Islet of Langerhans (tissue), 1 donor: Measurements from ENCODE around the gene CYB561D1.

Experiments
- FAIRE-seq: peaks from one replicate; lab custom pipeline; 2011; peaks lifted over from hg19 to GRCh38; lab: Jason Lieb, UNC

Gene CYB561D1

DNA sequence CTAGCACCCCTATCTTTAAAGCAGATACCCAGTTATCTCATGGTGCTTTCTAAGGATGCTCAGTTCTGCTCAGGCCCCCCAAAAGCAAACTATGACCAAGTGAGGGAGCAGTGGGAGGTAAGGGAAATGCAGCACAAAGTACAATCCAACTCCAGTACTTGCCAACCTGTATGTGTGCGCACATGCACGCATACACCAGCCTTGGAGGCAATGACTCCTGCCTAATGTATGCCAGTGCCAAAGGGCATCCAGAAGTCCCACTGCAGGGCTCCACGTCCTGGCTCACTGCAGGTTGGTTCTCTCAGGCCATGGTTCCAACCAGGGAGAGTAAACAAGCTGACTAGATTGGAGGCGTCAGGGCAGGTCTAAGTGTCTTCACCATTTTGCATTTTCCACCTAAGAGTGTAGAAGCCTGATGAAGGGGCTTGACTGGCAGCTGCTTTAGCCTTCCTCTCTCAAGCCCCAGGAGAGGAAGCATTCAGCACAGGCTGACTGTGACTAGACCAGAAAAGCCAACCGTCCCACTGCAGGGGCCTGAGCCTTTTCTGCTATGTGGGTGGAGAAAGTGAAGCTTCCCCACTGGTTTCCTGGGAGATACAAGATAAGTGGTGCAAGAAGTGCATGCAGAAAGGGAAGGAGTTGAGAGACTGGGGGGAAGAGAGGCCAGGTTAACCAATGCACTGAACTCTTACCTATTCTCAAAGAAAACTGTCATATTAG is 7.9 kb downstream of the CYB561D1 start:
- FAIRE-seq: no peak

DNA sequence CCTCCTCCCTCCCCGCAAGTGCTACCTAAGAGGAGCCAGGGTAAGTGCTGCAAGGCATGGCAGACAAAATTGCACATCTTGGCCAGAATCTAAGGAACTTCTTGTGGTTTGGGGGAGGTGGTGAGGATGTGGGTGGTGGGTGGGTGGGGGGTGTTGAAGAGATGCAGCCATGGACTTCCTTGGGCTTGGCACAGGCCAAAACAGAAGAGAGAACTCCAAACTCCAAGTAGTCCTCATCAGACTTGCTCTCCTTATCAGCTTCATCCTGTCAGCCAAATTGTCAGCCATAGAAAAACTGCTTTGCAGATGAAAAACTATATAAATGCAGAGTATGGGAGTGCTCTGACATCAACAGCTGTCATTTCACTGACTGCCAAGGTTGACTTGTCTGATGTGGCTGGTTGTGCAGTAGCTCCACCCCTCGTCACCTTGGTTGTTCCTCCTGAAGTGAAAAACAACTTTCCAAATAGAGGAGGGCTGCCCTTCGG is 8.5 kb downstream of the CYB561D1 start:
- FAIRE-seq: no peak

DNA sequence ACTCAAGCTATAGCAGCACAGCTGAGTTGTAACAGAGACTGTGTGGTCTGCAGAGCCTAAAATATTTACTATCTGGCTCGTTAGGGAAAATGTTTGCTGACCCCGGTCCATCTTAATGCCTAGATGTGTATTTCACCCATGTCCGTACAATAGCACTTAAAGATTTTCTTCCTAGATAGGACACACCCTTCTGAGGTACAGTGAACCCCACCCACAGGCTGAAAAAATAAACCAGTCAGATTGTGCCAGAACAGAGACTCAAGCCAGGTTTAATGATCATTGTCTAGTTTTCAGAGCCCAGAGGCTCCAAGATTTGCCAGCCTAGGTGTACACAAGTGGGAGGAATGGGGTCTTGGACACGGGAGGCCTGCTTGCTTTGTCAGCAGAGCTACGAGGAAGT is 10.0 kb downstream of the CYB561D1 start:
- no peak for FAIRE-seq

DNA sequence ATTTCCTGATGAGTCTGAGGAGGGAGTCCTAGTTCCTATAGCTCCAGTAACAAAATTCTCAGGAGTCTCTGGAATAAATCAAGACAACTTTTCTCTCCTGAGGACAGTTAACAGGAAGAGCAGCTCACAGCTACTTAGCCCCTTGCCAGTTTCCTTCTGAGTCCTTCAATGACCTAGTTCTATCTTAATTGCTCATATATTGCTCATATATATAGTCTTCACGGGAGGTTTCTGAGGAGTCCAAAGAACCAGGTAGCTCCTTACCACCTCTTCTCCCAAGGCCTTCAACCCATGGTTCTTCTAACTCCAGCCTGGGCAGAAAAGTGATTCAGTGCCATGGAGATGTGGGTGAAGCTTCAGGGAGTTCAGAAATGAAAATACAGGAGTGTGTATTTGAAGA is 11.1 kb downstream of the CYB561D1 start:
- no peak for FAIRE-seq

DNA sequence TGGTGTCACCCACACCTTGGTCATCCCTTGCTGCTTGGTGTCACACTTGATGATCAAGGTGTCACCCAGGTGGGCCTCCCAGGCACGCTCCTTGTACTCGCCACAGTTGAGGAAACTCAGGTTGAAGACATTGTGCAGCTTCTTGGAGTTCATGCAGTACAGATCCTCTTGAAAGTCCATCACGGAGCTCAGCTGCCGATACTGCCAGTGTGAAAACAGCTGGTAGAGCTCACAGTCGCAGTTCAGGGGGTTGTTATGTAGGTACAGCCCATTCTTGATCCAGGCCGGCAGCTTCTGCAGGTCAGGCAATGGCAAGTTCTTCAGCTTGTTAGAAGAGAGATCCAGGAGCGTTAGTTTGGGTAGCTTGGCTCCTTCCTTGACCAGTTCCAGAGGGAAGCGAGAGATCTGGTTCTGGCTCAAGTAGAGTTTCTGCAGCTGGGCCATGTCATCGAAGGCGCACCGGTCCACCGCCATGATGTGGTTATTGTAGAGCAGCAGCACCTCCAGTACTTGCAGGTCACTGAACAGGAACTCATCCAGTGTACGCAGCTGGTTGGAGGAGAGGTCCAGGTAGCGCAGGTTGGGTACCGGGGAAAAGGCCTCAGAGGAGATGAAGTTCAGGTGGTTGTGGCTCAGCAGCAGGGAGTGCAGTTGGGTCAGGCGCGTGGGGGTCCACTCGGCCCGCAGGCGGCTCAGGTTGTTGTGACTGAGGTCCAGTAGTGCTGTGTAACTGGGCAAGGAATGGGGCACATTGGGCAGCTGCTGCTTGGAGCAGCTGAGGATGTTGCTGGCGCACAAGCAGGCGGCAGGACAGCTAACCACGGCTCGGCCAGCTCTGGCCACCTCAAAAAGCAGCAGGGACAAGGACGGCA is 14.3 kb downstream of the CYB561D1 start:
- FAIRE-seq: no peak

DNA sequence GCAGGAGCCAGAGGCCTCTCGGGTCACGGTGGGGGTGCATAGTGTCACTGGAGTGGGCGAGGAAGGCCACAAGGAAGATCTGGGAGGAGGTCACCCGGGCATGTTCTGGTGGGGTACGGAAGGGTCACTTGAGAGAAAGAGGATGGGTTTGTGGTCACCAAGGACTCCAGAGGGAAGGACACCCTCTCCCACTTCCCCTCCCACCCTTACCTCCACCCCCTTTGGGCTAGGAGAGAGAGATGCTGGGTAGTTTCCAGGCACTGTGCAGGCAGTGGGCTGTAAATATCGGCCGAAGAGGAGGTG is 14.9 kb downstream of the CYB561D1 start:
- no peak for FAIRE-seq

DNA sequence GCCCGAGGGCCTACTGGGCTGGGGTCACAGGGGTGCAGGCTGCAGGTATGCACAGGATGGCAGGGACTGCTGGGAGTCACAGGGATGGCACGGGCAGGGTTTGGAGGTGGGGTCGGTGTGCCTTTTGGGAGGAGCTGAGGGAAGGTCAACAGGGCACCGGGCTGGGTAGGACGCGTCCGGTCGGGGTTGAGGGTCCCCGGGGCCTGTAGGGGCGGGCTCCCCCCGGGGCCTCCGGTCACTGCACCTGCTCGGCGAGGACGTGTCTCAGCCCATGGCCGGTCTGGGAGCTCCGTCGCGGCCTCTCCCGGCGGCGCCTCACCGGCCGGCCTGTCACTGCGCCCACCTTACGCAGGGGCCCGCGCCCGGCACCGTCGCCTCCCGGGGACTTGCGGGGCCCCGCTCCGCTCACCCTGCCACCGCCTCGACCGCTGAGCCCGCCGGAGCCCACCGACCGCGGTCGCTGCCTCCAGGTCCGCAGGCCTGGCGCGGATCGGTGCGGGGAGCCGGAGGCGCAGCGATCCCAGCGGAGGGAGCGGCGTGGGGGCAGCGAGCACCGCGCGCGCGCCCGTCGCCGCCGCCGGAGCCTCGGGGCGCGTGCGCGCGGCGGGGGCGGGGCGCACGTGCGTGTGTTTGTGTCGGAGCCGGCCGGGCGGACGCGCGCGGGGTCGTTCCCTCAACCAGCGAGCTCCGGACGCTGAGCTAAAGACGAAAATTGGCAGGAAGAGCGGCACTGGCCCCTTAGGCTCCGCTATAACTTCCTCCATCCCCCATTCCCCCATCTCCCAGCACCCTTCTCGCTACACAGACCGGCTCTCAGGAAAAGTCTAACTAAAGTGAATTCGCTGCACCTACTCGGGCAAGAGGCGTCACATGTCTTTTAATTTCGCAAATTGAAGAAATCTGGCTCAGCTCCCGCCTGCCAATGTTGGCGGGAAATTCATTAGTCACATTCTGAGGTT is 15.6 kb downstream of the CYB561D1 start, which contains the start of gene AMIGO1:
Gene AMIGO1 (minus strand): TSS at position 552 of the 959 bp plus-strand sequence. CDS start 815 bp downstream, outside the sequence.
- no peak for FAIRE-seq

DNA sequence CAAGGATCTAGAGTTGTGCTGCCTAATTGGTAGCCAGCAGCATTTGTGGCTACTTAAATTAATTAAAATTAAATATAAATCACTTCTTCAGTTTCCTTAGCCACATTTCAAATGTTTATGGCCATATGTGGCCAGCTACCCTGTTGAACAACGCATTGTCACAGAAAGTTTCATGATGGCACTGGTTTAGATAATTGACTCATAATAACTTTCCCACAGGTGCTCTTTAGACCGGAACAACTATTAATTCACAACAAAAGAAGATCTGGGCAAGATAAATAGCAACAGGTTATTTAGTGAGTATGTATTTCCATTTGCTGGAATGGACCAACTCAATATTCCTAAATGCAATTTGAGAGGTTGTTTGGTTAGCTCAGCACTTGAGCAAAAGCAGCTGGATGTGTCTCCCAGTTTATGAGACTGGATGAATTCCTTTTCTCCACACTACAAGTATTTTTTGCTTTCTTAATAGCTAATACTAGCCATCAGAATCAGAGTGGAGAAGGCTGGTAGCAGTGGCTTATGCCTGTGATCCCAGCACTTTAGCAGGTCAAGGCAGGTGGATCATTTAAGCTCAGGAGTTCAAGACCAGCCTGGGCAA is 19.3 kb downstream of the CYB561D1 start:
- FAIRE-seq: no peak

DNA sequence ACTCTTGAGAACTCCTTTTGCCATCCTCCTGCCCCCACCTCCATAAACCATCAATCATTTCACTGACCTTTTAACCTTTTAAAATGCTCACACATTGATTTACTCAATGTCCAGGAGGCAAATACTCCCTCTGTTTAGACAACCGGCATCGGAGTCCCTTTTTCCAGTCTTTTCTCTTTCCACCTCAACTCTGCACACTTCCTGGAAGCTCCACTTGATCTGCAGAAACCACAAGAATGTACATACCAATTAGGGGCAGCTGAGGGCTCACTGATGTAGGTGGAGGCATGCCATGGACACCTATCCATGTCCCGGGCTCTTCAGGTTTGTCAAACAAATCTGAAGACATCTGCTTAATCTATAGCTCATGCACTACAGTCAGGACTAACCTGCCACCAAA is 21.0 kb downstream of the CYB561D1 start:
- FAIRE-seq: no peak

DNA sequence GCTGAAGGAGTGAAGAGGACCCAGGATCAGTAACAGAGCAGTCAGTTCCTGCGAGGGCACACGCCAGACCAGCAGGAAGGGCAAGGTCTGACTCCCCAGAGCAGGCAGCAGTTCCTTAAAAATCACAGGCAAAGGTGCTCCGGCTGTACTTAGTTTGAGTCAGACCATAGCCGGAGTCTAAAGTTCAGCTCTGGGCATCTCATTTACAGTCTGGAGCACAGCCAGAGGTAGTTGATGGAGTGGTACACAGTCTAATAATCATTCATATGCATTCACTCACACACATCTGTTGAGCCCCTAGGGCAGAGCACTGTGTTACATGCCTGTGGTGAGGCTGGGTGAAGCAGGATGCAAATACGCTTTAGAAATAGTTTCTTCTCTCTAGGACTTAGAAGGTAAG is 23.0 kb downstream of the CYB561D1 start:
- FAIRE-seq: no peak

DNA sequence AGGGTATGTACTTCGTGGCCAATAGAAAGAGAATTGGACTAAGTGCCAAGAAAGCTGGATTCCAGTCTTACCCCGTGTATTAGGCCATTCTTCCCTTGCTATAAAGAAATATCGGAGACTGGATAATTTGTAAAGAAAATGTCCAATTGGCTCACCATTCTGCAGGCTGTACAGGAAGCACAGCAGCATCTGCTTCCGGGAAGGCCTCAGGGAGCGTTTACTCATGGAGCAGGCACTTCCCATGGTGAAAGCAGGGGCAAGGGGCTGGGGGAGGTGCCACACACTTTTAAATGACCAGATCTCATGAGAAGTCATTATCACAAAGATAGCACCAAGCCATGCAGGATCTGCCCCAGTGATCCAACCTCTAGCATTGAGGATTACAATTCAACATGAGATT is 23.4 kb downstream of the CYB561D1 start:
- FAIRE-seq: no peak

DNA sequence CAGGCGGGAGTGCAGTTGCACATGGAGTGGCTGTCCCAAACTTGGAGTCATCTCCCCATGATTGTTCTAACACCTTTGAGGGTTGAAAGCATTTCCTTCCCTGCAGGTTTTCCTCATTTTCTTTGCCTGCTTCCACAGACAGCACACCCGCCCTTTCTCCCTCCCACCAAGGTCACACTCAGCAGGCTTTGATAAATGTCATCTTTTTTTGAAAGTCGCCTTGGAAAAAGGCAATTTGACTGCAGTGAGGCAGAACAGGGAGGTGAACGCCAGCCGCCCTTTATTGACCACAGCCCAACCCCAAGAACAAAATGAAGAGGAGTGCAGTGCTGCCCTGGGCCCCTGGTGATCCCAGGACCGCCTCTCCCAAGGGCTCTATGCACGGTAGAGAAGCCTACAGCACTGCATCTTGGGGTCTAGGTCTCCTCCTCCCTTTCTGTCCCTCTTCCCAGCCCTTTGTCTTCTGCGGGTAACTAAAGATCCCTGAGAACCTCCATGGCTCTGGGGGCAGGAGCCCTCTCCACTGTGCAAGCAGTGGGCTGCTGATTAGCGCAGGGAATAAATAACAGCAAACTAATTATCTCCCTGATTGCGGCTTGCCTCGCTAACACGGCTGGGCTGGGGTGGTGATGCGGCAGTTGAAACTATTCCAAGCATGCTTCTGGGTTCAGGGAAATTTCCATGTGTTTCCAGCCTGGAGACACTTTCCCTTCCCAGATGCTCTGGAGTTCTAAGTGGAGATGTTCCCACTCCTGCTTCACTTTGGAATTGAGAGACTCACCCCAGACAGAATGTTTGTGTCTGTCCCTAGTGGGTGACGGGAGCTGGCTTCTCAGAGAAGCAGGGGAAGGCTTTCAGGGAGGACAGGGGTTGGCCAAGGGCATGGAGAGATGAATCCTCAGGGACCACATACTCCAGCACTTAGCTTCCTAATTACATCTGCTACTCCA is 27.4 kb downstream of the CYB561D1 start:
- FAIRE-seq: no peak

DNA sequence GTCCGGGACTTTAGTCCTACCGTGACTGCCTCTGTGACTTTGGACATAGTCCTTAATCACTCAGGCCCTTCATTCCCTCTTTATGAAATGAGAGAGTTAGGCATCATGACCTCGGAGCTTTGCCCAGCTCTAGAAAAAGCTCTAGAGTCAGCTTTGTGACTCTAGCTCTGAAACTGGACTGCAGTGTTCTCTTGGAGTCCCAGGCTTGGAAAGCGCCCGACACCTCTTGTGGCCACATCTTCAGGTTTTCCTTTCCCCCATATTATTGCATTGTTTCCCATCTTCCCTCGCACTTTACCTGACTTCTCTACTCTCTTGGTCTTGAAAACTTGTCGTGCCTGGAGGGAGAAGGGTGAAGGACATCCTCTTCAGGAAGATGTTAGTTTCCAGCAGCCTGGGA is 28.1 kb downstream of the CYB561D1 start:
- FAIRE-seq: no peak

DNA sequence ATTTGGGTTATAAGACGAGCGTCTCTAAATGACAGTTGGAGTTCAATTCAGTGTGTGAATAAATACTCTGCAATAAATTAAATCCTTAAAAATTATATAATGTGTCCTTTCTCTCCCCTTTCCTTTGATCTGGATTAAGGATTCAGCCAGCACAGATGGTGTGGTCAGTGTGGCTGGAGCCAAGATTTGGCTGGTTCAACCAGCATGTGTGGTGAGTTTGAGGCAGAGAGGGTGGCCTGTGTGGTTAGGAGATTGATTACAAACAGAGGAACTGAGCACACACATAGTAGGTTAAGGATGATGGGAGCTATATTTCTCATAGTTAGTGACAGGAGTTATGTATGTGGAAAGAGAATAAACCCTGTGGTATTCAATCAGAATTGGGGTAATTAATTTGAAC is 29.8 kb downstream of the CYB561D1 start:
- no peak for FAIRE-seq

DNA sequence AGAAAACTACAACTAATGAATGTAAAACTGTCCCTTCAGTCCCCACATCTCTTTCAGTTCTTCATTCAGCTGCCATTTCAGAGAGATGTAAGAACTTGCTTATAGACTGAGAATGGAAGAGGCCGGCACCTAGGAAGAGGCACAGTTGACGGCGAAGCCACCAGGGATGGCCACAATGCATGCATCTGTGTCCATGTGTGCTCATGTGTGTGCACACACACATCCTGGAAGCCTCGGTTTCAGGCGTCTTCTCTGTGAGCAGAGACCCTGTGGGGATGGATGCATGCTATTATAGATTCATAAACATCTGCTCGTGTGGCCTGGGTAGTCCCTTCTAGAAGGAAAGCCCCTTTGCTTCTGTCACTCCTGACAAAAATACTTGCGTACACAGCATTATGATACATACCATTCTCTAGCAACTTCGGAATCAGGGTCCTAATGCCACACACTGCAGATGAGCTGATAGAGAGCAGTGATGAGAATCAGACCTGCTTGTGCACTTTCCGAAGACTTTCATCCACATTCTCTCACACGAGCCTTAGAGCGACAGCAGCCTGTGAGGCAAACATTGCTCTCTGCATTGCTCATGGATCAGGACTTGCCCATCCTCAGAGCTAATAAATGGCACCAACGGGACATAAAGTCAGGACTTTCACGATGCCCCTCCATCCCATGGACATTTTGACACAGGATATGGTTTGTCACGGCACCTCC is 33.4 kb downstream of the CYB561D1 start:
- no peak for FAIRE-seq

DNA sequence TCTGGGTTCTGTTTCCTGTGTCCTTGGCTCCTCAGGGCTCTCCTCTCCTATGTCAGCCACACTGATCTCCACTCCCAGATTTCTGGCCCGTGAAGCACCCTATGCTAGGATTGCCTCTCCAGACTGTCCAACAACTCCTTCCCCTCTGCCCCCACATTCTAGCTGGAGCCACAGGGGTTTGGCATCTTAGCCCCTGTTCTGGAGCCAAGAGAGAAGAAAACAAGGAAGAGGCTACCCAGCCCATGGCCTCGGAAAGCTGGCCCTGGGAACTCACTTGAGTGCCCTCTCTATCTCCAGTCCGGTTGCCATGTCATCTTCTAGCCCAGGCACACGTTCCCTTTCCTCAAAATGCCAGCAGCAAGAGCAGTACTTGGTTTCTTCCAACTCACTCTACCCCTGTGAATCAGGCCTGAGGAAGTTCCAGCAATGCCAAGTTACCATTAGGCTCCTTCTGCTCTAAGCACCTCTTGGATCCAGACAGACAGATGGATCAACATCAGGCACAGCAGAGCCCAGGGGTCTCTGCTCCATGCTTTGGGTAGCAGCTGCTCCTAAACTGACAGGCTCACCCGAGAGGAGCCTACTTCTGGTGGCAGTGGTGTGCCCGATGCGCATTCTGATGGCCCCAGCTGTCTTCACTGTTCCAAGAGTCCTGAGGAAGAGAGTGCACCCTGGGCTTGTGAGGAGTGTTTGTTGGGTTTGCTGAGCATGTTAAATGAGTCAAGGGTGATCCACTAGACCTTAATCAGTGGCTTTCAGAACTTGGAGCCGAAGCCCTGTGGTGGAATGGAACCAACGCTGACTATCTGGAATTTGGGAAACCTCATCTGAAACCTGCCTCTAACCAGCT is 34.2 kb downstream of the CYB561D1 start:
- FAIRE-seq: no peak

DNA sequence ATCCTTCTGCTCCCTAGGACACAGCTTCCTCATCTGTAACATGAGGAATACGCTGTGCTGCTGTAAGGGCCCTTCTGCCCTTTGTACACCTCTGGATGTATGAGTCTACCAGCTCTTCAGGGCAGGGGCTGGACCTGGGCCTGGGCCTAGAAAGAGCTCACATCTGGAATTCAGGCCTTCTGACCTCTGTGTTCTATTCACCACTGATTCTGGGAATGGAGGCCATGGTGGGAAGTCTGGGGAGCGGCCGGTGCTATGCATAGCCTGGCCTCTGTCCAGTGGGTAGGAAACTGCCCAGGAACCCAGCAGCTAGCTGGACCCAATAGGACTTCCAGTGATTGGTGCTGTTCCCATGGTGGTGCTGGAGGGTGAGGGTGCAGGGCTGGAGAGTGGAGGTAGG is 34.8 kb downstream of the CYB561D1 start:
- FAIRE-seq: no peak

DNA sequence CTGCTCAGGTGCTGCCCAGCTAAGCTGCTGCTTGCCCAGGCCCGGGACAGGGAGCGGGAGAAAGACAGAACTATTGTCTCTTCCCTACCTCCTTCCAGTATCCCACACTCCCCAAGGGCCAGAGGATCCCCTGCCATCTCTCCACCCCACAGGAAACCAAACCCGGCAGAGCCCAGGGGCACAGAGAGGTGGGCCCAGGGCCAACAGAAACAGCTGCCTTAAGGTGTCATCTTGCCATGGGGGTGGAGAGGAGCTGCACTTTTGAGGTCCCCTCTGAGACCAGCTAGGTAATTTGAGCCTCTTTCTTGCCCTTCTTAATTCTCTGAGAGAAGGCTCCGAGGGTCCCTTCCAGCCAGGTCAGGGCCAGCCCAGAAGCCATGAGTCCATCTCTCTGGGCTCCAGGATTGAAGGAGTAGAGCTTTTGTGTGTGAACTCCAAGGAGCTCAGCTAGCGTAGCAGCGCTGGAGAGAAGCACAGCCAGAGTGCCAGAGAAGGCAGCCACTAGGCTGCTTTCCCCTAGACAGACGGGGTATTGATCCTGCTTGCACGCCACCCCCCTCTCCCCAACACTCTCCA is 36.1 kb downstream of the CYB561D1 start:
- FAIRE-seq: no peak
